GM19240 (cell line): Measurements from ENCODE around the gene RANBP2.

Experiments
- DNase-seq: peaks from one replicate; pipeline ENCODE4 v3.0.0; 2011; ENCODE audit warnings: low spot score; ENCODE audit not compliant: insufficient read length

The RANBP2 gene

GRCh38 chr2:108776475-108776874 lies 57.2 kb downstream of the RANBP2 start:
- no peak for DNase-seq

- DNase-seq, result no peak
These were observed 59.6 kb downstream of the RANBP2 start for GRCh38 chr2:108778857-108779256.

- no peak for DNase-seq
These were observed 66.7 kb downstream of the RANBP2 start for GRCh38 chr2:108786008-108786353.

GRCh38 chr2:108786354-108787215 lies 67.3 kb downstream of the RANBP2 start, which contains the start of gene CCDC138:
Gene CCDC138 (plus strand): TSS chr2:108786771. CDS start chr2:108786823, 52 bp downstream.
- peak; percentile 83 for DNase-seq

- no peak for DNase-seq
These were observed 67.9 kb downstream of the RANBP2 start for GRCh38 chr2:108787216-108787541.

- no peak for DNase-seq
These were observed 83.9 kb downstream of the RANBP2 start for GRCh38 chr2:108803045-108803736.

- no peak for DNase-seq
These were observed 85.8 kb downstream of the RANBP2 start for GRCh38 chr2:108805032-108805431.

GRCh38 chr2:108805782-108806181 lies 86.5 kb downstream of the RANBP2 start:
- no peak for DNase-seq

- no peak for DNase-seq
These were observed 87.3 kb downstream of the RANBP2 start for GRCh38 chr2:108806371-108807113.

GRCh38 chr2:108809936-108810335 lies 90.7 kb downstream of the RANBP2 start:
- DNase-seq, result no peak

GRCh38 chr2:108810993-108811957 lies 92.0 kb downstream of the RANBP2 start:
- no peak for DNase-seq

GRCh38 chr2:108813732-108814131 lies 94.5 kb downstream of the RANBP2 start:
- no peak for DNase-seq

- DNase-seq, result no peak
These were observed 101.2 kb downstream of the RANBP2 start for GRCh38 chr2:108820482-108820881.

GRCh38 chr2:108823286-108823685 lies 104.0 kb downstream of the RANBP2 start:
- no peak for DNase-seq

- DNase-seq, result no peak
These were observed 105.2 kb downstream of the RANBP2 start for GRCh38 chr2:108824316-108825070.

GRCh38 chr2:108825254-108825653 lies 106.0 kb downstream of the RANBP2 start:
- DNase-seq, result no peak

- no peak for DNase-seq
These were observed 106.5 kb downstream of the RANBP2 start for GRCh38 chr2:108825736-108826135.

- DNase-seq, result no peak
These were observed 110.5 kb downstream of the RANBP2 start for GRCh38 chr2:108829578-108830310.

- no peak for DNase-seq
These were observed 113.9 kb downstream of the RANBP2 start for GRCh38 chr2:108833219-108833618.

- no peak for DNase-seq
These were observed 115.3 kb downstream of the RANBP2 start for GRCh38 chr2:108834620-108835019.
